GM18868 (cell line): ENCODE measurements around the gene MYH14.

ENCODE experiments used
- ATAC-seq: cut with Tn5 transposase; IDR thresholded peaks from one replicate; pipeline ENCODE4 v1.9.1; 2021; ENCODE audit warnings: mild to moderate bottlenecking, moderate library complexity; ENCODE audit not compliant: unreplicated experiment

The MYH14 gene

GRCh38 chr19:50286443-50286842 is 83.0 kb downstream of the MYH14 start:
- ATAC-seq, result no peak

GRCh38 chr19:50287331-50287730 is 83.9 kb downstream of the MYH14 start:
- no peak for ATAC-seq

GRCh38 chr19:50288954-50289353 is 85.5 kb downstream of the MYH14 start:
- no peak for ATAC-seq

- ATAC-seq, result no peak
These were observed 86.6 kb downstream of the MYH14 start for GRCh38 chr19:50290011-50290410.

GRCh38 chr19:50290775-50291174 is 87.4 kb downstream of the MYH14 start:
- no peak for ATAC-seq

GRCh38 chr19:50292216-50292827 is 88.9 kb downstream of the MYH14 start:
- ATAC-seq, result no peak

GRCh38 chr19:50293263-50294004 is 90.0 kb downstream of the MYH14 start:
- no peak for ATAC-seq

GRCh38 chr19:50300051-50300450 is 96.6 kb downstream of the MYH14 start:
- ATAC-seq, result no peak

GRCh38 chr19:50300814-50301606 is 97.6 kb downstream of the MYH14 start:
- ATAC-seq, result no peak

- no peak for ATAC-seq
These were observed 98.2 kb downstream of the MYH14 start for GRCh38 chr19:50301607-50301971.

- no peak for ATAC-seq
These were observed 100.1 kb downstream of the MYH14 start for GRCh38 chr19:50303558-50303957.

- no peak for ATAC-seq
These were observed 105.6 kb downstream of the MYH14 start for GRCh38 chr19:50308991-50309390.

GRCh38 chr19:50309396-50310125 is 106.1 kb downstream of the MYH14 start:
- ATAC-seq, result no peak

- ATAC-seq, result no peak
These were observed 107.5 kb downstream of the MYH14 start for GRCh38 chr19:50310759-50311465.

GRCh38 chr19:50311723-50312635 is 108.6 kb downstream of the MYH14 start:
- ATAC-seq, result no peak

GRCh38 chr19:50312967-50313811 is 109.8 kb downstream of the MYH14 start:
- ATAC-seq, result no peak

- ATAC-seq, result no peak
These were observed 110.6 kb downstream of the MYH14 start for GRCh38 chr19:50313812-50314536.
